NCI-H526 (cell line): ENCODE data around the gene CITED4.

Experiments
- DNase-seq, 2 experiments: peaks; one replicate each; lab custom pipeline; 2025; lab: John Stamatoyannopoulos, UW

Gene CITED4

GRCh38 chr1:40853885-40854170 lies 8.3 kb downstream of the CITED4 start:
- no peak for DNase-seq

- DNase-seq: no peak
Measured at GRCh38 chr1:40853113-40853884, 8.9 kb downstream of the CITED4 start.

DNA sequence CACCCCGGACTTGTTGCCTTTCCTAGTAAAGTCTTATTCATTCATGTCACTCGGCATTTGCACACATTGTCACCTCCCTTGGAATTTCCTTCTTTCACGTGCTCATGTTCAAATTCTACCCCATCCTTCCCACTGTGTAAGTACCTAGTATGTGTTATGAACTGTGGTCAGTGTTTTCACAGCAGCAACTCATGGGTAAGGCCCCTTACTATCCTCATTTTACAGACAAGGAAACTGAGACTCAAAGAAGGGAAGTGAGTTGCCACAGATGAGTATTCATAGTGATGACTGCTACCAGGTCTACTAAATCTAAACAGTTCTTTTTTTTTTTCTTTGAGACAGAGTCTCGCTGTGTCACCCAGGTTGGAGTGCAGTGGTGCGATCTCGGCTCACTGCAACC lies 10.5 kb downstream of the CITED4 start:
- no peak for DNase-seq

- DNase-seq: peak; percentile 57 to 89
Measured at GRCh38 chr1:40849801-40850592, 12.2 kb downstream of the CITED4 start.

DNA sequence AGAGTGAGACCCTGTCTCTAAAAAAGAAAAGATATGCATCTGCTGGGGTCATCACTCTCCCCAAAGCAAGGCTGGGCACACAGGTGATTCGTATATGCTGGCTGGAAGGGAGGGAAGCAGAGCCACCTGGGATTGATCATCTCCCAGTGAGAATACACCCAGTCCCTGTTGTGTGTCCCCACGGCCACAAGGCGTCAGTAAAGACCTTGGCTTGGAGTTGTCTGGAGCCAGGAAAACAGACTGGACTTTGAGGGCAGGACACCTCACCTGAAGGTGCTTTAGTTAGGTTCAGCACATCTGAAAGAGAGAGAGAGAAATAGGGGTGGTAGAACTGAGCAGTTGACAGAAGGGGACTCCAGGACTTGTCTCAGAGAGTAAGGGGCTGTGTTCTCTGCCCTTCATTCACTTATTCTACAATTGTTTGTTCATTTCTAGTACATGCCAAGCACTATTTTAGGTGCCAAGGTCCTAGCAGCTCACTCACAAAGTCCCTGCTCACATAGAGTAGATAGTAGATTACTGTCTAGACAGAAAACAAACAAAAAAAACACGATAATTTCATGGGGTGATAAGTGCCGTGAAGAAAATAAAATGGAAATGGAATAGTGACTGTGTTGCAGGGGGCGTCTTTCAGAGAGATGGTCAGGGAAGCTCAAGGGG lies 13.5 kb downstream of the CITED4 start:
- DNase-seq: peak; percentile 79 to 95

DNA sequence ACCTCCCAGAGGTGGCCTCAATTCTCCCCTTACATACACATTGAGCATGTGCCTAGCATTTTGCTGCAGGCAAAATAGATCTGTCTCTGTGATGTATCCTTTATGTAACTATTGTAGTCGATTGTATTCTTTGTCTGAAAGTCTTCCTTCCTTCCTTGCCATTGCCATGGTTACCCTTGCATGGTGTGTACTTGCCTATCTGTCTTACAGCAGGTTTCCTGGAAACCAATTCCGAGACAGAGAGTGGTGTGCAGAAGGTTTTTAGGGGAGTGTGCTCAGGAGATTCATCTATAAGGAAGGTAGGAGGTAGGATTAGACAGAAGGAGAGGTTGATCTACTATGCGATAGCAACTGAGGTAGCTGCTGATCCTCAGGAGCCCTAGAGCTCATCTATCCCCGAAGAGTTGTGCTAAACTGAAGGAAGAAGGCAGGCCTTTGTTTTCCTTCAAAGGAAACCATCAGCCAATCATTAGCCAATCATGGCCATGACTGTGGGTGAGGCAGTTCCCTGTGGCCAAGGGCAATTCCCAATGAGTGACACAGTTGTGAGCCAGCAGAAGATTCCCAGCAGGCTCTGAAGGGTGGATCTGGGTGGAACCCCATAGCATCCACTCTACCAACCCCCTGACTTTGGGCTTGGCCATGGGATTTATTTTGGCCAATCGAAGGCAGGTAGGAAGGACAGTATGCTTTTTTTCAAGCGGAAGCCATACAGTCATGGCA lies 15.0 kb downstream of the CITED4 start:
- no peak for DNase-seq

GRCh38 chr1:40845895-40846294 lies 16.3 kb downstream of the CITED4 start:
- no peak for DNase-seq

DNA sequence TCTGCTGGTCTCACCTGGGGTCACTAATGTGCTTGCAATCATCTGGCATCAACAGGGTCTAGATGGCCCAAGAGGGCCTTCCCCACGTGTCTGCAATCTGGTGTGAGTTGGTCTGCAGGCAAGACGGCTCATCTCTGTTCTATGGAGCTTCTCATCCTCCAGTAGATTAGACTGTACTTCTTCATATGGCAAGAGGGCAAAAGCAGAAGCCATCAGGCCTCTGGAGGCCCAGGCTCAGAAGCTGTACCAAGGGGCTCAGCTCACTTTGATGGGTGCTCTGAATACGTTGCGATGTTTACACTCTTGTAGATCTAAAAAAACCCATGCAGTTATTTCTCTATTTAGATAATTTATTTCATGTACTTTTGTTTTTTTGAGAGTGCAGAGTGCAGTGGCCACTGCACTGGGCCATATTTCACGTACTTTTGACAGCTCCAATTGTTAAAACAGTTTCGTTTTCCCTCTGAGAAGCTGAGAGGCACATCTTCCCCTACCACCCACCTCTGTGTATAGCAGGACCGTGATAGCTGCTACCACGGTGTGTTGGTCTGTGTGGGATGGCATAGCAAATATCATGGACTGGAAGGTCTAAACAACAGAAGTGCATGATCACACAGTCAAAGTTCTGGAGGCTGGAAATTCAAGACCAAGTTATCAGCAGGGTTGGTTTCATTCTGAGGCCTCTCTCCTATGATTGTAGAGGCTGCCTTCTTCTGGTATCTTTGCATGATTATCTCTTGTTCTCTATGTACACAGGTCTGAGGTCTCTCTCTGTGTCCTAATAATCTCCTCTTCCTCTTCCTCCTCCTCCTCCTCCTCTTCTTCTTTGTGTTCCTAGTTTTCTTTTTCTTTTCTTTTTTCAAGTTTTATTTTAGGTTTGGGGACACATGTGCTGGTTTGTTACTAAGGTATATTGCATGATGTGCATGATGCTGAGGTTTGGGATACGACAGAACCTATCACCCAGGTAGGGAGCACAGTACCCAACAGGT lies 17.0 kb downstream of the CITED4 start:
- no peak for DNase-seq

- peak; percentile 33 to 68 for DNase-seq
Measured at GRCh38 chr1:40844079-40844478, 18.1 kb downstream of the CITED4 start.

- DNase-seq: no peak
Measured at GRCh38 chr1:40842691-40843090, 19.5 kb downstream of the CITED4 start.

GRCh38 chr1:40842207-40842606 lies 20.0 kb downstream of the CITED4 start:
- no peak for DNase-seq

- no peak for DNase-seq
Measured at GRCh38 chr1:40841602-40842001, 20.6 kb downstream of the CITED4 start.

GRCh38 chr1:40840526-40841323 lies 21.4 kb downstream of the CITED4 start:
- no peak for DNase-seq

GRCh38 chr1:40839943-40840335 lies 22.2 kb downstream of the CITED4 start:
- no peak for DNase-seq

DNA sequence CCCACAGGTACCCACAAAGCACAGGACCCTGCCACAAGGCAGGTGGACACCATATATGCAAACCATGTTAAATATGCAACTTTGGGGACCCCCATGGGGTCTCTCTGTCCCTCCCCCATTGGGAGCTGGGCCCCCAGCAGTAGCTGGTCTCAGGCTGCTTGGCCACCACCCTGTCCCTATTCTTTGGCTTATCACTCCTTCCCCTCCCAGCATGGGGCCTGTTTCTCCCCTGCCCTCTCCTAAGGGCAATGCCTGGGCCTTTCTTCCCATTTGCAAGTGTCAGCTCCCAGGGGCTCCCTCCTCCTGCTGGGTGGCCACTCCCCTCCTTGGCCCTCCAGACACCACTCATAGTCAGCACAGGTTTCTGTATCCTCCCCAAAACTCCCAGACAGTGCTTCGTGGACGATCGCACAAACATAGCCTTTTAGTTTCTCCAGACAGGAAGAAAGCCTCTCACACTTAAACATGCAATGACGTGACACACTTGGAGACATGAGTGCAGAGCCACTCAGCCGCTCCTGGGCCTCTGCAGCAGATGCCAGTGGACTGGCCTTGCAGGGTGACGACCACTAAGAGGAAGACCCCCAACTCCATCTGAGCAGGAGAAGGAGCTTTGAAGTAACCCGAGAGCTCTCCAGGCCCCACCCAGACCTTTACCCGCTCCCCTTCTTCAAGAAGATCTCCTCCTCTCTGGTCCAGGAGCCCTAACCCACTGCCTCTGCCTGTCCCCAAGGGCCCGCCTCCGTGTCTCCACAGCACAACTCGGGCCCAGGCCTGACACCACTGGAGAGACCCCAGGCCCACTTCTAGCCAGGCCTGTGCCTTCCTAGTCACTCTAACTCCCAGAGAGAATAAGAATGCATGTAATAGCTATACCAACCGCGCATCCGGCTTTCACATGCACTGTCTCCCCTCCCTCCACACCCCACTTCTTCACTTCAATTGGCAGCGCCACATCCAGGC lies 22.9 kb downstream of the CITED4 start:
- no peak for DNase-seq

- DNase-seq: no peak
Measured at GRCh38 chr1:40838045-40838979, 23.9 kb downstream of the CITED4 start.

GRCh38 chr1:40837601-40838000 lies 24.6 kb downstream of the CITED4 start:
- no peak for DNase-seq

DNA sequence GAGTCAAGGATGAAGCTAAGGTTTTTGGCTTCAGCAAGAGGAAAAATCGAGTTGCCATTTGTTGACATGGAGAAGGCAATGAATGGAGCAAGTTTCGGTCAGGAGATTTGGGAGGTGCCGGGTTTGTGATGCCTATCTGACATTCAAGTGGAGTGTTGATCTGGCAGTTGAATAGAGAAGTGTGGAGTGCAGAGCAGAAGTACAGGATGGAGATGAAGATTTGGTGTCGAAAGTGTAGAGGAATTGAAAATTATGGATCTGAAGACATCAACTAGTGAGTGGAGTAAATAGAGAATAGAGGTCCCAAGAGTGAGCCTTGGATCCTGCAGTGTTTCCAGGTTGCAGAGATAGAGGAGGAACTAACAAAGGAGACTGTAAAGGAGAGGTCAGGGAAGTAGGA lies 25.9 kb downstream of the CITED4 start:
- DNase-seq: no peak
